Common myeloid progenitor, CD34-positive (primary cell): ENCODE results near the gene ABCC5.
A peak's percentile ranks its signal among the peaks of the same experiment; 100 is the strongest.
"Not testable (repeated sequence)": the region's sequence is repeated elsewhere in the genome, so short reads cannot be mapped to it uniquely, and the experiment has no call there.

Source experiments
- CTCF ChIA-PET: fragments of 350-600 bp; sonication (Branson Sonifier 250); formaldehyde crosslinking; loops from one replicate; lab custom pipeline; 2021; ENCODE audit warnings: antibody characterized with exemption; lab: Charles Lee
- POLR2A ChIA-PET: fragments of 350-600 bp; sonication (Branson Sonifier 250); formaldehyde crosslinking; loops from one replicate; lab custom pipeline; 2021; ENCODE audit warnings: antibody characterized with exemption; lab: Charles Lee
- DNase-seq, 3 donors: peaks; one replicate each; pipeline versions ENCODE4 v3.0.0 to v3.0.0-alpha.2; 2013
- H3K27ac ChIP-seq, 2 experiments: 1 replicate in 1 of 2; 2 replicates in 1 of 2; pipeline ENCODE4 v1.7.0; 2013; ENCODE audit warnings: inconsistent platforms in 2 of 2, low read length in 2 of 2, mild to moderate bottlenecking in 2 of 2, low read depth in 1 of 2, moderate library complexity in 1 of 2; ENCODE audit not compliant: severe bottlenecking in 2 of 2, insufficient read depth in 1 of 2, poor library complexity in 1 of 2
- H3K27me3 ChIP-seq, 5 experiments: replicated peaks in 2 of 5; 1 replicate in 3 of 5; 2 replicates in 2 of 5; pipeline versions ENCODE4 v1.6.1 to v1.7.0; 2013; ENCODE audit warnings: low read length in 4 of 5, mild to moderate bottlenecking in 2 of 5, moderate library complexity in 2 of 5, inconsistent platforms in 1 of 5; ENCODE audit not compliant: insufficient read depth in 5 of 5, control insufficient read depth in 4 of 5
- H3K36me3 ChIP-seq, 4 experiments: 1 replicate in 2 of 4; 2 replicates in 2 of 4; pipeline versions ENCODE4 v1.6.1 to v1.7.0; 2013; ENCODE audit warnings: low read length in 3 of 4, control low read depth in 1 of 4, mild to moderate bottlenecking in 1 of 4; ENCODE audit not compliant: control insufficient read depth in 4 of 4, insufficient read depth in 4 of 4
- H3K4me1 ChIP-seq, 4 experiments: 1 replicate in 3 of 4; 2 replicates in 1 of 4; pipeline versions ENCODE4 v1.6.1 to v1.7.1; 2013; ENCODE audit warnings: low read length in 3 of 4, mild to moderate bottlenecking in 3 of 4, control low read depth in 1 of 4, inconsistent platforms in 1 of 4, moderate library complexity in 1 of 4; ENCODE audit not compliant: control insufficient read depth in 4 of 4, insufficient read depth in 4 of 4; ENCODE audit errors: control extremely low read depth in 1 of 4
- H3K4me3 ChIP-seq, 7 experiments: 1 replicate in 4 of 7; 2 replicates in 3 of 7; pipeline versions ENCODE4 v1.5.1 to v1.7.0; 2013; ENCODE audit warnings: mild to moderate bottlenecking in 7 of 7, low read length in 6 of 7, moderate library complexity in 6 of 7, inconsistent platforms in 2 of 7, low read depth in 2 of 7, control low read depth in 1 of 7; ENCODE audit not compliant: insufficient read depth in 4 of 7, control insufficient read depth in 1 of 7; ENCODE audit errors: extremely low read depth in 1 of 7
- H3K9me3 ChIP-seq, 5 experiments: 1 replicate in 4 of 5; 2 replicates in 1 of 5; pipeline versions ENCODE4 v1.6.1 to v1.7.1; 2013; ENCODE audit warnings: low read length in 4 of 5, mild to moderate bottlenecking in 2 of 5, inconsistent platforms in 1 of 5, low read depth in 1 of 5, moderate library complexity in 1 of 5; ENCODE audit not compliant: control insufficient read depth in 4 of 5, insufficient read depth in 2 of 5; ENCODE audit errors: control extremely low read depth in 1 of 5
- WGBS: methylation state at CpG from one replicate; pipeline ENCODE4 v1.1.5; 2013; ENCODE audit not compliant: insufficient coverage; 5-methylcytosine and 5-hydroxymethylcytosine counted together

Gene ABCC5

GRCh38 chr3:183880121-183880520, 137.6 kb downstream of the ABCC5 start:
- Histone ChIP-seq H3K27ac (no peak overlapping the region), H3K27me3 (no peaks in the 10 kb centered on the region), H3K4me1 (peaks cover 17 to 77% (median 64%) of the 10 kb centered on the region in 4 experiments), H3K36me3 (peaks cover 0 to 4% (median 1%) of the 10 kb centered on the region in 4 experiments), H3K9me3 (no peaks in the 10 kb centered on the region), H3K4me3 (no peak overlapping the region)
- peak in 2 of 3 donors; percentile 32 to 40 for DNase-seq
- CTCF ChIA-PET: no interaction called here
- 91% methylated on average over 8 of the region's 9 CpGs for WGBS
- POLR2A ChIA-PET: no interaction called here

- Histone ChIP-seq H3K27ac (no peak overlapping the region), H3K36me3 (peaks cover 0 to 4% (median 1%) of the 10 kb centered on the region in 4 experiments), H3K4me3 (no peak overlapping the region), H3K4me1 (peaks cover 17 to 78% (median 61%) of the 10 kb centered on the region in 4 experiments), H3K9me3 (no peaks in the 10 kb centered on the region), H3K27me3 (no peaks in the 10 kb centered on the region)
- DNase-seq: no peak
- WGBS: no CpG with 5 or more reads among the region's 2 CpGs
- ChIA-PET POLR2A (no interaction called here), CTCF (no interaction called here)
Measured at GRCh38 chr3:183879243-183879642, 138.4 kb downstream of the ABCC5 start.

- peak overlapping the region in 1 of 2 experiments; percentile 59 for H3K27ac ChIP-seq
- no peaks in the 10 kb centered on the region for H3K27me3 ChIP-seq
- H3K4me1 ChIP-seq: peaks cover 12 to 71% (median 53%) of the 10 kb centered on the region in 4 experiments
- 44% methylated on average over 6 of the region's 8 CpGs for WGBS
- H3K36me3 ChIP-seq: peaks cover 0 to 4% (median 1%) of the 10 kb centered on the region in 4 experiments
- H3K4me3 ChIP-seq: peak overlapping the region in 4 of 7 experiments; percentile 4 to 45 (median 24)
- DNase-seq: peak; percentile 89 to 98 (median 97)
- H3K9me3 ChIP-seq: no peaks in the 10 kb centered on the region
- POLR2A ChIA-PET: interaction anchor here (1.3 kb wide), 1 partner anchor 33 kb away, joined by 4 read pairs; no protein-coding TSS in a partner anchor
- CTCF ChIA-PET: interaction anchor here (0.6 to 1.5 kb wide), 4 partner anchors 9 to 52 kb away, joined by 3 to 6 read pairs (median 3); partner anchors contain the start of gene MAP6D1
Measured at GRCh38 chr3:183878071-183878470, 139.6 kb downstream of the ABCC5 start.

- Histone ChIP-seq H3K27ac (peak overlapping the region in 1 of 2 experiments; percentile 40), H3K4me1 (peaks cover 8 to 63% (median 46%) of the 10 kb centered on the region in 4 experiments)
- 81% methylated on average over 5 of the region's 5 CpGs for WGBS
- H3K27me3 ChIP-seq, H3K9me3 ChIP-seq, H3K36me3 ChIP-seq, H3K4me3 ChIP-seq: not testable (repeated sequence)
- ChIA-PET POLR2A (interaction anchor here (1.3 kb wide), 1 partner anchor 32 kb away, joined by 4 read pairs; no protein-coding TSS in a partner anchor), CTCF (interaction anchor here (1.5 to 2.6 kb wide), 2 partner anchors 8 kb away, joined by 6 to 12 read pairs; partner anchors contain the start of gene PARL)
- peak in 2 of 3 donors; percentile 23 to 48 for DNase-seq
Measured at GRCh38 chr3:183877227-183877626, 140.5 kb downstream of the ABCC5 start.

GRCh38 chr3:183875411-183875810, 142.3 kb downstream of the ABCC5 start:
- H3K4me1 ChIP-seq: peaks cover 8 to 62% (median 44%) of the 10 kb centered on the region in 4 experiments
- POLR2A ChIA-PET: interaction anchor here (0.8 kb wide), 1 partner anchor 10 kb away, joined by 4 read pairs; no protein-coding TSS in a partner anchor
- DNase-seq: peak in 2 of 3 donors; percentile 30 to 44
- H3K9me3 ChIP-seq: no peaks in the 10 kb centered on the region
- CTCF ChIA-PET: interaction anchor here (0.7 to 2.6 kb wide), 3 partner anchors 10 to 49 kb away, joined by 3 to 12 read pairs (median 3); partner anchors contain the start of gene PARL
- H3K27me3 ChIP-seq: no peaks in the 10 kb centered on the region
- no peak overlapping the region for H3K4me3 ChIP-seq
- H3K36me3 ChIP-seq: peaks cover 0 to 4% (median 1%) of the 10 kb centered on the region in 4 experiments
- H3K27ac ChIP-seq: no peak overlapping the region

GRCh38 chr3:183873914-183874313, 143.8 kb downstream of the ABCC5 start:
- no peak for DNase-seq
- Histone ChIP-seq H3K27me3 (no peaks in the 10 kb centered on the region), H3K27ac (no peak overlapping the region), H3K4me1 (peaks cover 9 to 49% (median 39%) of the 10 kb centered on the region in 4 experiments), H3K4me3 (no peak overlapping the region), H3K36me3 (peaks cover 0 to 4% (median 1%) of the 10 kb centered on the region in 4 experiments), H3K9me3 (no peaks in the 10 kb centered on the region)
- ChIA-PET CTCF (interaction anchor here (0.9 to 1.9 kb wide), 3 partner anchors 9 to 48 kb away, joined by 3 to 6 read pairs (median 3); partner anchors contain the start of gene PARL), POLR2A (interaction anchor here (0.7 kb wide), 1 partner anchor 148 kb away, joined by 4 read pairs; no protein-coding TSS in a partner anchor)
- 91% methylated on average over 1 of the region's 3 CpGs for WGBS

GRCh38 chr3:183871541-183871940, 146.1 kb downstream of the ABCC5 start:
- H3K27me3 ChIP-seq: no peaks in the 10 kb centered on the region
- no peak overlapping the region for H3K4me3 ChIP-seq
- H3K27ac ChIP-seq: no peak overlapping the region
- H3K4me1 ChIP-seq: peaks cover 9 to 35% (median 23%) of the 10 kb centered on the region in 4 experiments
- WGBS: no CpG with 5 or more reads among the region's 2 CpGs
- ChIA-PET CTCF (interaction anchor here (1.0 kb wide), 1 partner anchor 13 kb away, joined by 6 read pairs; the partner anchor contains the start of gene PARL), POLR2A (interaction anchor here (1.0 kb wide), 1 partner anchor 11 kb away, joined by 5 read pairs; no protein-coding TSS in a partner anchor)
- DNase-seq: no peak
- no peaks in the 10 kb centered on the region for H3K9me3 ChIP-seq
- peaks cover 3 to 14% (median 5%) of the 10 kb centered on the region in 4 experiments for H3K36me3 ChIP-seq
